Caco-2 (cell line): Measurements from ENCODE around the gene SLC25A26. TPM values are rescaled to one million over a fixed set of nuclear protein-coding genes. Genes with fewer than 3 reads are reported as not detected.

ENCODE experiments used
- BruUV-seq: library from RNA; stranded (reverse); fragments of 400-500 nt; replicated peaks from 2 replicates; lab custom pipeline; 2021; lab: Mats Ljungman, UMichigan
- CTCF ChIA-PET: fragments of 300-600 bp; sonication (Branson Sonifier 250); formaldehyde crosslinking; loops from one replicate; lab custom pipeline; 2022; ENCODE audit warnings: antibody characterized with exemption; lab: Charles Lee
- POLR2A ChIA-PET: fragments of 300-600 bp; sonication (Branson Sonifier 250); formaldehyde crosslinking; loops from one replicate; lab custom pipeline; 2022; ENCODE audit warnings: antibody characterized with exemption; lab: Charles Lee
- DNase-seq, 2 experiments: peaks; one replicate each; pipeline versions ENCODE4 v3.0.0 to v3.0.0-alpha.2; 2020 to 2022
- H3K27me3 ChIP-seq: replicated peaks from 2 replicates; pipeline ENCODE4 v1.6.0; 2011; ENCODE audit warnings: low read length; ENCODE audit not compliant: control insufficient read depth, insufficient read depth
- H3K36me3 ChIP-seq: 2 replicates; pipeline ENCODE4 v1.5.1; 2011; ENCODE audit warnings: low read length; ENCODE audit not compliant: control insufficient read depth, insufficient read depth
- H3K4me1 ChIP-seq: fragments of 250-450 bp; sonication (Bioruptor Pico); 2 replicates; pipeline ENCODE4 v1.5.1; 2020; ENCODE audit warnings: mild to moderate bottlenecking
- H3K4me3 ChIP-seq: 2 replicates; pipeline ENCODE4 v1.5.1; 2011; ENCODE audit warnings: low read depth, mild to moderate bottlenecking, control low read depth, low read length
- H3K9me3 ChIP-seq: fragments of 250-450 bp; sonication (Bioruptor Pico); 2 replicates; pipeline ENCODE4 v1.5.1; 2020; ENCODE audit warnings: mild to moderate bottlenecking, moderate library complexity
- H3K27ac Mint-ChIP-seq: one replicate; pipeline ENCODE4 v1.8.0; 2022; ENCODE audit warnings: mixed read lengths; ENCODE audit not compliant: unreplicated experiment
- H3K27me3 Mint-ChIP-seq: one replicate; pipeline ENCODE4 v1.8.0; 2022; ENCODE audit warnings: mixed read lengths; ENCODE audit not compliant: insufficient read depth, unreplicated experiment
- H3K36me3 Mint-ChIP-seq: one replicate; pipeline ENCODE4 v1.8.0; 2022; ENCODE audit warnings: mild to moderate bottlenecking, mixed read lengths; ENCODE audit not compliant: insufficient read depth, unreplicated experiment
- H3K4me1 Mint-ChIP-seq: one replicate; pipeline ENCODE4 v1.8.0; 2022; ENCODE audit warnings: low read depth, mixed read lengths; ENCODE audit not compliant: unreplicated experiment
- H3K4me3 Mint-ChIP-seq: one replicate; pipeline ENCODE4 v1.8.0; 2022; ENCODE audit warnings: mild to moderate bottlenecking, moderate library complexity, mixed read lengths; ENCODE audit not compliant: unreplicated experiment
- H3K9me3 Mint-ChIP-seq: one replicate; pipeline ENCODE4 v1.8.0; 2022; ENCODE audit warnings: mixed read lengths; ENCODE audit not compliant: unreplicated experiment
- CTCF ChIP-seq, 2 experiments: fragments of 200-600 bp in 1 of 2; IDR thresholded peaks; 1 replicate in 1 of 2; 2 replicates in 1 of 2; pipeline versions ENCODE4 v1.5.1 to v1.8.0; 2011 to 2022; ENCODE audit warnings: antibody characterized with exemption in 1 of 2, control low read depth in 1 of 2, inconsistent platforms in 1 of 2, low read depth in 1 of 2, low read length in 1 of 2, mild to moderate bottlenecking in 1 of 2, moderate library complexity in 1 of 2; ENCODE audit not compliant: insufficient read depth in 1 of 2, severe bottlenecking in 1 of 2, unreplicated experiment in 1 of 2
- intact Hi-C: fragments of 100-400 bp; cut with micrococcal nuclease; formaldehyde crosslinking; loops from one replicate; pipeline ENCODE4 v1.10.0; 2022; ENCODE audit not compliant: unreplicated experiment
- total RNA-seq: library from RNA; stranded (reverse); gene quantifications from 2 replicates; pipeline ENCODE4 v1.2.3, GENCODE V29; 2022

SLC25A26 gene
- total RNA-seq, 1 experiment from 2014 or later = 25.4 TPM

- DNase-seq = no peak
- Mint-ChIP-seq H3K36me3 (no peaks in the 10 kb centered on the region), H3K27me3 (no peaks in the 10 kb centered on the region), H3K9me3 (no peaks in the 10 kb centered on the region), H3K27ac (no peak overlapping the region), H3K4me3 (no peak overlapping the region), H3K4me1 (no peaks in the 10 kb centered on the region)
- ChIA-PET CTCF (no interaction called here), POLR2A (no interaction called here)
- intact Hi-C loops = loop anchor here (5.0 to 10.0 kb wide), 4 partner anchors 44 to 759 kb away; partner anchors contain the start of gene MAGI1
- no peak for TF ChIP-seq CTCF (IDR thresholded peaks at IDR 0.05; ENCODE audit: insufficient read depth in 1 of 2, low read depth in 1 of 2, low read length in 1 of 2, severe bottlenecking in 1 of 2, unreplicated experiment in 1 of 2)
- no peaks in the 10 kb centered on the region for H3K4me1 ChIP-seq
- no peaks in the 10 kb centered on the region for H3K9me3 ChIP-seq
- H3K27me3 ChIP-seq = no peaks in the 10 kb centered on the region
- no peaks in the 10 kb centered on the region for H3K36me3 ChIP-seq
- H3K4me3 ChIP-seq = no peak overlapping the region
- no TSS peak for BruUV-seq
These were observed 24.2 kb upstream of the SLC25A26 start for GRCh38 chr3:66196633-66197032.

DNA sequence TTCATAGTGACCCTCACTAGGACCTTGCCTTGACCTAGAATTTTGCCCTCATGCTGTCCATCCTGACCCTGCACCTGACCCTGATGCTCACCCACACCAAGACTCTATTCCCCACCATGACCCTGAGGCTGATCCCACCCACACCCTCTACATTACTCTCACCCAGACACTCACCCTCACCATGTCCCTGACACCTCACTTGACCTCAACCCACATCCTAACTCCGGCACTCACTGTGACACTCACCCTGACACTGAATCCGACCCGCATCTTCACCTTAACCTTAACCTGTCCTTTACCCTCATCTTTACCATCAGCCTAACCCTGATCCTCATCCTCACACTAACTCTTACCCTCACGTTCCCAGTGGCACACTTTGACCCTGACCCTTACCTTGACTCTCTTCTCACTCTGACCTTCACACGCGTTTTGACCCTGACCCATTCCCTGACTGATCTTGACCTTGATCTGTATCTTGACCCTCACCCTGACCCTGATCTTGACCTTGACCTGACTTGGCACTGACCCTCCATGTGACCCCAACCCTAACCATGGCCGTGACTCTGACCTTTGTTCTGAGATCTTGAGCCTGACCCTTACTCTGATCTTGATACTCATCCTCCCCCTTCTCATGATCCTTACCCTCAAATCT lies 22.2 kb upstream of the SLC25A26 start:
- no peak overlapping the region for H3K4me3 ChIP-seq
- TF ChIP-seq CTCF (IDR thresholded peaks at IDR 0.05; ENCODE audit: insufficient read depth in 1 of 2, low read depth in 1 of 2, low read length in 1 of 2, severe bottlenecking in 1 of 2, unreplicated experiment in 1 of 2) = no peak
- ChIA-PET POLR2A (no interaction called here), CTCF (no interaction called here)
- no peaks in the 10 kb centered on the region for H3K9me3 ChIP-seq
- no peaks in the 10 kb centered on the region for H3K4me1 Mint-ChIP-seq
- H3K4me3 Mint-ChIP-seq = no peak overlapping the region
- no peaks in the 10 kb centered on the region for H3K36me3 Mint-ChIP-seq
- BruUV-seq = no TSS peak
- H3K27me3 Mint-ChIP-seq = no peaks in the 10 kb centered on the region
- no peaks in the 10 kb centered on the region for H3K27me3 ChIP-seq
- no peak overlapping the region for H3K27ac Mint-ChIP-seq
- no peaks in the 10 kb centered on the region for H3K9me3 Mint-ChIP-seq
- intact Hi-C loops = loop anchor here (5.0 to 10.0 kb wide), 4 partner anchors 46 to 761 kb away; partner anchors contain the start of gene MAGI1
- no peaks in the 10 kb centered on the region for H3K4me1 ChIP-seq
- DNase-seq = no peak
- H3K36me3 ChIP-seq = no peaks in the 10 kb centered on the region

DNA sequence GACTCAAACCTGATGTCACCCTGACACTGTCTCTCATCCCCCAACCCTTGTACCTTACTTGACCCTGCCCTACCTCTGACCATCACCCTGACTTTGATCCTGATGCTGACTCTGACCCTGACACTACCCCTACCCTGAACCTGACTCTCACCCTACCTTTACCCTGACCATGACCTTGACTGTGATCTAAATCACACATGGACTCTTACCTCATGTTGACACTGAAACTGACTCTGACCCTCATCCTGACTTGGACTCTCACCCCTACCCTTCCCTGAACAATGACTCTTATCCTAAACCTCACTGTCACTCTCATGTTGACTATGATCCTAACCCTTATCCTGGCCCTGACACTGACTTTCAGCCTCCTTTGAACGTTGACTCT lies 21.7 kb upstream of the SLC25A26 start:
- Mint-ChIP-seq H3K9me3 (no peaks in the 10 kb centered on the region), H3K27me3 (no peaks in the 10 kb centered on the region), H3K36me3 (no peaks in the 10 kb centered on the region), H3K4me1 (no peaks in the 10 kb centered on the region), H3K27ac (no peak overlapping the region), H3K4me3 (no peak overlapping the region)
- Histone ChIP-seq H3K36me3 (no peaks in the 10 kb centered on the region), H3K4me1 (no peaks in the 10 kb centered on the region), H3K9me3 (no peaks in the 10 kb centered on the region), H3K4me3 (no peak overlapping the region), H3K27me3 (no peaks in the 10 kb centered on the region)
- intact Hi-C loops = loop anchor here (5.0 to 10.0 kb wide), 4 partner anchors 47 to 762 kb away; partner anchors contain the start of gene MAGI1
- ChIA-PET POLR2A (no interaction called here), CTCF (no interaction called here)
- no TSS peak for BruUV-seq
- DNase-seq = no peak
- TF ChIP-seq CTCF (IDR thresholded peaks at IDR 0.05; ENCODE audit: insufficient read depth in 1 of 2, low read depth in 1 of 2, low read length in 1 of 2, severe bottlenecking in 1 of 2, unreplicated experiment in 1 of 2) = no peak
